SK-N-SH (cell line): ENCODE results near the gene PRRT1B. TPM values are rescaled to one million over a fixed set of nuclear protein-coding genes. Genes with fewer than 3 reads are reported as not detected.
A peak's percentile ranks its signal among the peaks of the same experiment; 100 is the strongest.

ENCODE experiments used
- CTCF ChIA-PET: fragments of 300-600, 350-600 bp; formaldehyde crosslinking; extraction: SDS; loops from one replicate; lab custom pipeline; 2021; lab: Yijun Ruan, JAX
- POLR2A ChIA-PET: fragments of 350-600 bp; sonication (Branson Sonifier 250); formaldehyde crosslinking; extraction: SDS; loops from one replicate; lab custom pipeline; 2020; ENCODE audit warnings: antibody characterized with exemption, inconsistent platforms; lab: Yijun Ruan, JAX
- DNase-seq: peaks from one replicate; pipeline ENCODE4 v3.0.0; 2012
- H2AFZ ChIP-seq: fragments of 200-600 bp; sonication (generic); 2 replicates; pipeline ENCODE4 v1.8.1; 2016; ENCODE audit warnings: antibody characterized with exemption, mild to moderate bottlenecking, low read depth
- H3F3A ChIP-seq: fragments of 200-600 bp; sonication (generic); replicated peaks from 2 replicates; pipeline ENCODE3; 2016; ENCODE audit warnings: antibody characterized with exemption, mild to moderate bottlenecking; ENCODE audit not compliant: insufficient read depth
- H3K27ac ChIP-seq, 2 experiments: fragments of 200-500 bp in 1 of 2; fragments of 200-600 bp in 1 of 2; sonication (Bioruptor generic) in 1 of 2; sonication (generic), shearing (Covaris generic) in 1 of 2; 2 replicates each; pipeline versions ENCODE4 v1.5.1 to v1.6.1; 2014 to 2016; ENCODE audit warnings: low read depth in 2 of 2, inconsistent platforms in 1 of 2, low read length in 1 of 2, mild to moderate bottlenecking in 1 of 2, mixed read lengths in 1 of 2
- H3K27me3 ChIP-seq: fragments of 200-600 bp; sonication (generic), shearing (Covaris generic); 2 replicates; pipeline ENCODE4 v1.6.1; 2016; ENCODE audit warnings: mixed run types; ENCODE audit not compliant: insufficient read depth
- H3K36me3 ChIP-seq, 2 experiments: fragments of 200-500 bp in 1 of 2; fragments of 200-600 bp in 1 of 2; sonication (Bioruptor generic) in 1 of 2; sonication (generic) in 1 of 2; replicated peaks in 1 of 2; 2 replicates each; pipeline versions ENCODE3 to v1.5.1; 2014 to 2016; ENCODE audit warnings: low read length in 1 of 2, mild to moderate bottlenecking in 1 of 2; ENCODE audit not compliant: insufficient read depth in 2 of 2, control insufficient read depth in 1 of 2
- H3K4me1 ChIP-seq, 2 experiments: fragments of 200-500 bp in 1 of 2; fragments of 200-600 bp in 1 of 2; sonication (Bioruptor generic) in 1 of 2; sonication (generic), shearing (Covaris generic) in 1 of 2; 2 replicates each; pipeline versions ENCODE4 v1.5.1 to v1.6.1; 2014 to 2016; ENCODE audit warnings: low read depth in 1 of 2, low read length in 1 of 2, mixed run types in 1 of 2; ENCODE audit not compliant: insufficient read depth in 2 of 2, control insufficient read depth in 1 of 2
- H3K4me2 ChIP-seq: fragments of 200-600 bp; sonication (generic), shearing (Covaris generic); 2 replicates; pipeline ENCODE4 v1.6.1; 2017; ENCODE audit warnings: mixed run types
- H3K4me3 ChIP-seq, 2 experiments: fragments of 200-500 bp in 1 of 2; fragments of 200-600 bp in 1 of 2; sonication (Bioruptor generic) in 1 of 2; sonication (generic), shearing (Covaris generic) in 1 of 2; 2 replicates each; pipeline versions ENCODE4 v1.5.1 to v1.8.1; 2014 to 2016; ENCODE audit warnings: low read depth in 2 of 2, inconsistent platforms in 1 of 2, low read length in 1 of 2, mild to moderate bottlenecking in 1 of 2, mixed read lengths in 1 of 2, moderate library complexity in 1 of 2
- H3K79me2 ChIP-seq: fragments of 200-600 bp; sonication (generic); 2 replicates; pipeline ENCODE4 v1.8.1; 2017; ENCODE audit warnings: mild to moderate bottlenecking; ENCODE audit not compliant: insufficient read depth
- H3K9ac ChIP-seq: fragments of 200-600 bp; sonication (generic); 2 replicates; pipeline ENCODE4 v1.6.1; 2017; ENCODE audit warnings: mixed run types
- H3K9me2 ChIP-seq: fragments of 200-600 bp; sonication (generic); 2 replicates; pipeline ENCODE4 v1.6.1; 2017; ENCODE audit warnings: mixed run types
- H3K9me3 ChIP-seq: fragments of 200-600 bp; sonication (generic); 2 replicates; pipeline ENCODE4 v1.6.1; 2017; ENCODE audit warnings: mixed run types, mild to moderate bottlenecking, moderate library complexity
- H4K20me1 ChIP-seq: fragments of 200-600 bp; sonication (generic); 2 replicates; pipeline ENCODE4 v1.6.1; 2017; ENCODE audit warnings: mild to moderate bottlenecking, mixed run types; ENCODE audit not compliant: insufficient read depth
- EZH2phosphoT487 ChIP-seq: fragments of 200-600 bp; sonication (generic); IDR thresholded peaks from 2 replicates; pipeline ENCODE4 v1.6.1; 2017; ENCODE audit warnings: low read depth, mixed run types, mild to moderate bottlenecking, antibody characterized with exemption, moderate library complexity, borderline replicate concordance
- FOXJ3 ChIP-seq: sonication (generic); formaldehyde crosslinking; IDR thresholded peaks from 2 replicates; pipeline ENCODE4 v1.5.1; 2020; ENCODE audit warnings: mild to moderate bottlenecking, missing genetic modification reagents
- MXI1 ChIP-seq: IDR thresholded peaks from 2 replicates; pipeline ENCODE4 v1.6.1; 2012; ENCODE audit warnings: mild to moderate bottlenecking, low read depth, low read length, improper control_type of control experiment
- NFIC ChIP-seq: IDR thresholded peaks from 2 replicates; pipeline ENCODE4 v1.4.0; 2012; ENCODE audit warnings: borderline replicate concordance
- NRF1 ChIP-seq: IDR thresholded peaks from 2 replicates; pipeline ENCODE4 v1.6.1; 2012; ENCODE audit warnings: low read depth, mild to moderate bottlenecking, low read length
- POLR2AphosphoS5 ChIP-seq: IDR thresholded peaks from 2 replicates; pipeline ENCODE4 v1.6.1; 2012; ENCODE audit warnings: low read depth, low read length
- RAD21 ChIP-seq: IDR thresholded peaks from 2 replicates; pipeline ENCODE4 v1.6.1; 2012; ENCODE audit warnings: mild to moderate bottlenecking, low read length
- RXRA ChIP-seq: IDR thresholded peaks from 2 replicates; pipeline ENCODE4 v1.4.0; 2012; ENCODE audit warnings: low read depth, mild to moderate bottlenecking, borderline replicate concordance
- SMC3 ChIP-seq: IDR thresholded peaks from 2 replicates; pipeline ENCODE4 v1.6.1; 2012; ENCODE audit warnings: low read depth, low read length, improper control_type of control experiment
- TCF12 ChIP-seq: IDR thresholded peaks from 2 replicates; pipeline ENCODE4 v1.4.0; 2012
- TEAD4 ChIP-seq: IDR thresholded peaks from 2 replicates; pipeline ENCODE4 v1.4.0; 2012; ENCODE audit warnings: mild to moderate bottlenecking, borderline replicate concordance; ENCODE audit not compliant: insufficient read depth
- YY1 ChIP-seq: IDR thresholded peaks from 2 replicates; pipeline ENCODE4 v1.4.0; 2012; ENCODE audit warnings: low read depth, mild to moderate bottlenecking
- WGBS: methylation state at CpG from one replicate; pipeline ENCODE4 v1.1.6; 2017; ENCODE audit warnings: low lambda C conversion rate; 5-methylcytosine and 5-hydroxymethylcytosine counted together
- polyA plus RNA-seq, 3 experiments: library from polyadenylated mRNA; depleted of rRNA; stranded (reverse); fragments of >200 nt; gene quantifications; 2 replicates each; pipeline ENCODE4 v1.2.3, GENCODE V29; 2012
- TF ChIP-seq, protein P1 (sequence below): IDR thresholded peaks from 2 replicates; pipeline ENCODE4; 2012
- TF ChIP-seq, protein P2 (sequence below): fragments of 200-600 bp; sonication (generic); IDR thresholded peaks from 2 replicates; pipeline ENCODE4 v1.6.1; 2017; ENCODE audit warnings: antibody characterized with exemption, mild to moderate bottlenecking, moderate library complexity

Gene PRRT1B
- polyA plus RNA-seq, 1 of the 3 experiments (the other 2 are of a cell fraction), result not detected

DNA sequence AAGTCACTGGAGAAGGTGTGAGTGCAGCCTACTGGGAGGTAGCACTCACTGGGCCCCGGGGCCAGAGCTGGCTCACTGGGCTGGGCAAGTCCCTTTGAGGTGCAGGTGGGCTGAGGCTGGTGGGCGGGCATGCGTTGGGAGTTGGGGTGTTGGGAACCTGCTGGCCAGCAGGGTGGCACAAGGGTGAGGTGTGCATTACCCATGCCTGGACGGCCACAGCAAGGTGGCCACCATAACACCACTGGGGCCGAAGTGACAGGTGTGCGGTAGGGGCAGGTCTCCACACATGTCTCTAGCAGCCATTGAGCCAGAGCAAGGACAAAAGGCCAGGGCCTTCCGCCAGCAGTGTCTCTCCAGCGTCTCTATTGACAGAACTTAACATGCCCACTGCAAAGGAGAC lies 22.6 kb downstream of the PRRT1B start:
- H3K36me3 ChIP-seq, result peaks cover 0 to 13% of the 10 kb centered on the region in 2 experiments
- no peaks in the 10 kb centered on the region for H3K4me1 ChIP-seq
- H3K79me2 ChIP-seq, result no peaks in the 10 kb centered on the region
- H3K4me3 ChIP-seq, result no peak overlapping the region
- no peak overlapping the region for H2AFZ ChIP-seq
- no peak overlapping the region for H3K27ac ChIP-seq
- peak; percentile 6 for DNase-seq
- H3F3A ChIP-seq, result peaks cover 2% of the 10 kb centered on the region
- TF ChIP-seq POLR2AphosphoS5, result no peak
- no peak for TF ChIP-seq SMC3
- no peak for TF ChIP-seq RAD21
- TF ChIP-seq TEAD4, result no peak
- no peak for TF ChIP-seq EZH2phosphoT487
- TF ChIP-seq NFIC, result no peak
- no peak for TF ChIP-seq MXI1
- no peak for TF ChIP-seq NRF1
- TF ChIP-seq, protein P1, sequence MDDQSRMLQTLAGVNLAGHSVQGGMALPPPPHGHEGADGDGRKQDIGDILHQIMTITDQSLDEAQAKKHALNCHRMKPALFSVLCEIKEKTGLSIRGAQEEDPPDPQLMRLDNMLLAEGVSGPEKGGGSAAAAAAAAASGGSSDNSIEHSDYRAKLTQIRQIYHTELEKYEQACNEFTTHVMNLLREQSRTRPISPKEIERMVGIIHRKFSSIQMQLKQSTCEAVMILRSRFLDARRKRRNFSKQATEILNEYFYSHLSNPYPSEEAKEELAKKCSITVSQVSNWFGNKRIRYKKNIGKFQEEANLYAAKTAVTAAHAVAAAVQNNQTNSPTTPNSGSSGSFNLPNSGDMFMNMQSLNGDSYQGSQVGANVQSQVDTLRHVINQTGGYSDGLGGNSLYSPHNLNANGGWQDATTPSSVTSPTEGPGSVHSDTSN, result no peak
- TF ChIP-seq TCF12, result no peak
- TF ChIP-seq RXRA, result no peak
- ChIA-PET CTCF (no interaction called here), POLR2A (no interaction called here)
- H3K9me2 ChIP-seq, result no peaks in the 10 kb centered on the region
- 0 out of 2 replicates have a peak, but pooled peaks cover 2% of the 10 kb centered on the region for H3K9me3 ChIP-seq
- no peaks in the 10 kb centered on the region for H4K20me1 ChIP-seq
- H3K27me3 ChIP-seq, result no peaks in the 10 kb centered on the region
- WGBS, result 90% methylated on average over 6 of the region's 8 CpGs
- H3K4me2 ChIP-seq, result no peak overlapping the region
- no peak overlapping the region for H3K9ac ChIP-seq

DNA sequence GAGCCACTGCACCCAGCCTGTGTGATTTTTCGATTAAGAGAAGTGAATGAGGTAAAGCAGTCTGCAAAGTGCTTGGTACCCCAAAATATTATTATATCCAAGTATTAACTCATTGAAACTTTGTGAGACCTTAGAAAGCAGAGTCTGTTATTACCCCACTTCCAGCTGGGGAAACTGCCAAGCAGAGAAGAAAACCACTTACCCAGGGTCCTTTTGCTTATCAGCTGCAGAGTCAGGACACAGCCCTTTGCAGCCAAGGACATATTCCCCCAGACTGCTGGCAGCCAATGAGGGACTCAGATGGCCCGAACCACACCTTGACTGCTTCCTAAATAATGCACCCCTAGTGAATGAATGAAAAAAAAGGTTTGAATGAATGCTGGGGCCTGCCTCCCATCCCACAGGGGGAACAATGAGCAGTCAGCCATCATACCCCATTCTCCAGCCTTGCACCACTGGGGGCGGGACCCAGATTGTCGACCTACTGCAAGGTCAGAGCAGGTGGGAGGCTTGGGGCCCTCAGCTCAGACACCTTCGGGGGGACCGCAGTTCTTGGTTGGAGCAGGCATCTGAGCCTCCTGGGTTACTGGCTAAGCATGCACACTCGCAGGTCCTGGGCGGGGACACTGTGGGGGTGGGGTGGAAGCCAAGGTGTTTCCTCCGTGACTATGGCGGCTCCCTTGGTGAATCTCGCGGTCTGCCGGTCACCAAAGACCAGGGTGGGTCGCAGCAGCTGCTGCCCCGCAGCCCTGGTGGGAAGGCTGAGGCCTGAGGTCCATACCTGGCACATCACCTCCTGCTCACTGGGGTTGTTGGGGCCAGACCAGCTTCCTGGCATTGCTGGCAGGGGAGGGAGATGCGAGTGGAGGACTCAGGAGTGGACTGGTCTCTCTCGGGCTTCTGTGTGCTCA lies 29.7 kb downstream of the PRRT1B start:
- Histone ChIP-seq H3F3A (no peaks in the 10 kb centered on the region), H3K36me3 (peaks cover 11 to 17% of the 10 kb centered on the region in 2 experiments), H3K27ac (no peak overlapping the region), H3K9me2 (no peaks in the 10 kb centered on the region), H3K79me2 (no peaks in the 10 kb centered on the region), H3K4me3 (no peak overlapping the region), H3K27me3 (no peaks in the 10 kb centered on the region), H3K9me3 (no peaks in the 10 kb centered on the region), H3K9ac (no peak overlapping the region), H3K4me1 (peaks cover 0 to 4% of the 10 kb centered on the region in 2 experiments; a peak in 1 of 4 replicates), H3K4me2 (no peak overlapping the region), H2AFZ (no peak overlapping the region), H4K20me1 (no peaks in the 10 kb centered on the region)
- TF ChIP-seq RAD21 (no peak), YY1 (no peak), NRF1 (no peak), FOXJ3 (no peak)
- TF ChIP-seq, protein P2, sequence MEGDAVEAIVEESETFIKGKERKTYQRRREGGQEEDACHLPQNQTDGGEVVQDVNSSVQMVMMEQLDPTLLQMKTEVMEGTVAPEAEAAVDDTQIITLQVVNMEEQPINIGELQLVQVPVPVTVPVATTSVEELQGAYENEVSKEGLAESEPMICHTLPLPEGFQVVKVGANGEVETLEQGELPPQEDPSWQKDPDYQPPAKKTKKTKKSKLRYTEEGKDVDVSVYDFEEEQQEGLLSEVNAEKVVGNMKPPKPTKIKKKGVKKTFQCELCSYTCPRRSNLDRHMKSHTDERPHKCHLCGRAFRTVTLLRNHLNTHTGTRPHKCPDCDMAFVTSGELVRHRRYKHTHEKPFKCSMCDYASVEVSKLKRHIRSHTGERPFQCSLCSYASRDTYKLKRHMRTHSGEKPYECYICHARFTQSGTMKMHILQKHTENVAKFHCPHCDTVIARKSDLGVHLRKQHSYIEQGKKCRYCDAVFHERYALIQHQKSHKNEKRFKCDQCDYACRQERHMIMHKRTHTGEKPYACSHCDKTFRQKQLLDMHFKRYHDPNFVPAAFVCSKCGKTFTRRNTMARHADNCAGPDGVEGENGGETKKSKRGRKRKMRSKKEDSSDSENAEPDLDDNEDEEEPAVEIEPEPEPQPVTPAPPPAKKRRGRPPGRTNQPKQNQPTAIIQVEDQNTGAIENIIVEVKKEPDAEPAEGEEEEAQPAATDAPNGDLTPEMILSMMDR, result no peak
- no peak for DNase-seq
- 94% methylated on average over 4 of the region's 17 CpGs for WGBS
- ChIA-PET POLR2A (no interaction called here), CTCF (interaction anchor here (1.5 to 2.8 kb wide), 2 partner anchors 17 to 165 kb away, joined by 3 to 8 read pairs; no protein-coding TSS in a partner anchor)
